GM21390 (cell line): ENCODE results near the gene DMXL2.
"Not testable (repeated sequence)": the region's sequence is repeated elsewhere in the genome, so short reads cannot be mapped to it uniquely, and the experiment has no call there.

Source experiments
- ATAC-seq: cut with Tn5 transposase; IDR thresholded peaks from one replicate; pipeline ENCODE4 v1.9.1; 2021; ENCODE audit not compliant: unreplicated experiment

The DMXL2 gene

DNA sequence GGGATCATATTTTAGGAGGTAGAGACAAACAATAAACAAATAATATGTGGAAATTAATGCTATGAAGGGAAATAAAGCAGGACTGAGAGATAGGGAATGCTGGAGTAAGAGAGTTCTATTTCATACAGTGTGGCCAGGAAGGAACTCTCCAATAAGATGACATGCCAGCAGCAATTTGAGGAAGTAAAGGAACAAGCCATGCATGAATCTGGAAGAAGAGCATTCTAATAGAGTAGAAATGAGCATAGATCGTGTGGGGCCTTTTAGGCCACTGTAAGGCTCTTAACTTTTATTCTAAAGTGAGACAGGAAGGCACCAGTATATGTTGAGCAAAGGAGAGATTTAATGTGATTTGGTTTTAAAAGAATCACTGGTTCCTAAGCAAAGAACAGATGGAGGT is 126.3 kb downstream of the DMXL2 start:
- no peak for ATAC-seq

- ATAC-seq = no peak
These were observed 127.9 kb downstream of the DMXL2 start for GRCh38 chr15:51494411-51495314.

- ATAC-seq = no peak
These were observed 128.7 kb downstream of the DMXL2 start for GRCh38 chr15:51493892-51494291.

DNA sequence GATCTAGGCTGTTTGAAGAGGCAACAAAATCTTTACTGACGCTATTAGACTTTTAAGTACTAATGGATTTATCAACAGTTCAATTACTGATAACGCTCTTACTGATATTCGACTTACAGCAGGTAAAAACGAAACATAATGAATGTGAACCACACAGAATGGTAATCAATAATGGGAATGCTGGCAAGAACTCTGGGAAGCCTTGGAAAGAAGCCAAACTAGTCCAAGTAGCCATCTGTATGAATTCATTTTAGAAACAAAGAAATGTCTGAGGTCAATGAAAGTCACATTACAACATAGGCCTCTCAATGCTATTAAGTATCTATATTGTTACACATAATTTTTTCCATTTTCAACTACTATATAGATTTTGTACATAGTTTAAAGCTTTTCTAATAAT is 130.0 kb downstream of the DMXL2 start:
- no peak for ATAC-seq

DNA sequence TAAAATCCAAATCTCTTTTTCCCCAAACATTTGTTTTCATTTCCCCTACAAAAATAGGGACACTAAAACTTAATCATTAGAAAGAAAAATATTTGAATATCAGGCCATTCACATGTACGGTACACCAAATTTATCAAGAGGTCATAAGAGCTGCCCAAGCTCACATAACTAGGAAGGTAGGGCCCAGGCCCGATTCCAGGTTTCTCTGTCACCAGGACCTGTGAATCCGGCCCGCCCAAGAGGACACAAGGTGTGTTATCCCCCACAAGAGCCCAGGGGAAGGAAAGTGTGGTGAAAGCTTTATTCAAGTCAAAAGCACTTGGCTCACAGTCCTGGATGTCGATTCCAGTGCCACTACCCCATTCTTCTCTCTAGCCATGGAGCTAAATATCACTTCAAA is 130.6 kb downstream of the DMXL2 start:
- ATAC-seq = no peak

DNA sequence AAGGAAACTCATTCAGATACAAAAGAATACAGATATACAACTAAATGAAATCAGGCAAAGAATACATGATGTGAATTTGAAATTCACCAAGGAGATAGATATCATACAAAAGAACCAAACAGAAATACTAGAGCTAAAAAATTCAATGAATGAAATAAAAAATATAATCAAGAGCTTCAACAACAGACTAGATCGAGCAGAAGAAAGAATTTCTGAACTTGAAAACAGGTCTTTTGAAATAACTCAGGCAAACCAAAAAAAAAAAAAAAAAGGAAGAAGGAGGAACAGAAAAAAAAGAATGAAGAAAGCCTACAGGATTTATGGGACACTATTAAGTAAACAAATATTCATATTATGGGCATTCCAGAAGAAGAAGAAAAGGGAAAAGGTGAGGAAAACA is 137.8 kb downstream of the DMXL2 start:
- ATAC-seq = no peak

DNA sequence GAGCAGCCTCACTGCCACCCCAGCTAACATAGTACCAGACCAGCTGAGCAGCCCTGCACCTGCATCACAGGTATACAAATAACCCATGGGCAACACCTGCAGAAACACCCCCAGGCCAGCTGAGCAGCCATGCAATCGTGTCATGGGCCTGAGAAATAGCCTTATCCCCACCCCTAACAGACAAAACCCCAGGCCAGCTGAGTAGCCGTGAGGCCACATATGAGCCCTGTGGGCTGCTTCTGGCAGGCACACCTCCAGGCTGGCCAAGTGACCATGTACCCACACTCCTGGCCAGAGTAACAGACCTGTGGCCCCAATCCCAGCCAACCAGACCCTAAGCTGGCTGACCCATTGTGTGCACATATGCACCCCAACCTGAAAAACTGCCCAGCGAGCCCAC is 138.6 kb downstream of the DMXL2 start:
- ATAC-seq = no peak

GRCh38 chr15:51483520-51483919 is 139.1 kb downstream of the DMXL2 start:
- no peak for ATAC-seq

- ATAC-seq = no peak
These were observed 146.8 kb downstream of the DMXL2 start for GRCh38 chr15:51475736-51476135.

DNA sequence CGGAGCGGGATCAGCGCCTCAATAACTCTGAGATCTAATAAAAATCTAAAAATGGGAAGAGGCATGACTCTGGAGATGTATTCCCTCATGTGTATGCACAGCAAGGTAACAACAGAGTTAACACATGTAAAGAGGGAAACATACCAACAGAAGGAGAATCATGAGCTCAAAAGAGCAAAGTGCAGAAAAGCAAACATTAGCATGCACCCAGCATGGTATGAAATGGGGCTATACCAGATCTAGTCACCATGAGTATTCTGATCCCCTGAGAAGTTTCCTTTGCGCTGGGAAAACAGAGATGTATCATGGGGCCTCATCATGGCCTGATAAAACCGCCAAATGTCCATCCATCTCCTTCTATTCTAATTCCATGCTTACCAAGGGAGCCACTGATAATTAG is 152.1 kb downstream of the DMXL2 start:
- no peak for ATAC-seq

DNA sequence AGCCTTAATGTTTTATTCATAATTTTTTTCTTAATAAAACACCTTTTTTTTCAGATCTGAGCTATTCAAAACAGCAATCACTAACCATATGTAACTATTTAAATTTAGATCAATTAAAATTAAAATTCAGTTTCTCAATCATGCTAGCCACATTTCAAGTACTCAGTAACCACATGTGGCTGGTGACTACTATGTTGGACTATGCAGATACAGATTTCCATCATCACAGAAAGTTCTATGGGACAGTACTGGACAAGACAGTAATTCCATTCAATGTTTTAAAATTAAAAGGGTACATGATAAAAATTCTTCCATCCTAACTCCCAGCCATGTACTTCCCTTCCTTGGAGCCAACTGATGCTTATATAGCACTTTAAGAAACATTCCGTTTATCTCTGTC is 161.8 kb downstream of the DMXL2 start:
- no peak for ATAC-seq

DNA sequence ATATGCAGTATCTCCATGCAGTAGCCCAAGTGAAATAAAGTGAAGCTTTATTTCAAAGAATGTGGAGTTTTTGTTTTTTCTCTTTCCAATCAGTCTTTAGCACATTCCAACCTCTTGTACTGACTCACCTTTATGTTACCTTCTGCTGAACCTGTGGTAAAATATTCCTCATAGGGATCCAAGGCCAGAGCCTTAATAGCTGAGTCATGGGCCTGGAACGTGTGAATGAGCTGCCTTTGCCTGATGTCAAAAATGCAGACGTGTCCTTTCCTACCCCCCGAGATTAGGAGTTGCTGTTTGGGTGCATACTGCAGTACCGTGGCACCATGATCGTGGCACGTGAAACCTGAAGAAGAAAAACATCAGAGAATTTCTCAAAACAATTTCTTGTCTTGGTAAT is 172.6 kb downstream of the DMXL2 start:
- no peak for ATAC-seq

GRCh38 chr15:51448622-51449399 is 173.8 kb downstream of the DMXL2 start:
- ATAC-seq = no peak

GRCh38 chr15:51447855-51448621 is 174.5 kb downstream of the DMXL2 start:
- ATAC-seq = no peak

- ATAC-seq = not testable (repeated sequence)
These were observed 176.4 kb downstream of the DMXL2 start for GRCh38 chr15:51446029-51446744.

DNA sequence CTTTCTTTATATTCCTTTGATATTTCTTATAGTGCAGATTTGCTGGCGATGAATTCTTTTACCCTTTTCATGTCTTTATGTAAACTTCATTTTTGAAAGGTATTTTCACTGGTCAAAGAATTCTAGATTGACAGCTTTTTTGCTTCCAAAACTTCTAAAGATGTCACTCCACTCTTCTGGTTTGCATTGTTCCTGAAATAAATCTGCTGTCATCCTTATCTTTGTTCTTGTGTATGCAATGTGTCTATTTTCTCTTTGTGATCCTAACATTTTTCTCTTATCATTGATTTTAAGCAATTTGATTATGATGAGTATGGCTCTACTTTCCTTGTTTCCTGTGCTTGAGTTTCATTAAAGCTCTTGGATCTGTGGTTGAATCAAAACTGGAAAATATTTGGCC is 177.8 kb downstream of the DMXL2 start:
- no peak for ATAC-seq

GRCh38 chr15:51444112-51444511 is 178.5 kb downstream of the DMXL2 start:
- ATAC-seq = no peak

DNA sequence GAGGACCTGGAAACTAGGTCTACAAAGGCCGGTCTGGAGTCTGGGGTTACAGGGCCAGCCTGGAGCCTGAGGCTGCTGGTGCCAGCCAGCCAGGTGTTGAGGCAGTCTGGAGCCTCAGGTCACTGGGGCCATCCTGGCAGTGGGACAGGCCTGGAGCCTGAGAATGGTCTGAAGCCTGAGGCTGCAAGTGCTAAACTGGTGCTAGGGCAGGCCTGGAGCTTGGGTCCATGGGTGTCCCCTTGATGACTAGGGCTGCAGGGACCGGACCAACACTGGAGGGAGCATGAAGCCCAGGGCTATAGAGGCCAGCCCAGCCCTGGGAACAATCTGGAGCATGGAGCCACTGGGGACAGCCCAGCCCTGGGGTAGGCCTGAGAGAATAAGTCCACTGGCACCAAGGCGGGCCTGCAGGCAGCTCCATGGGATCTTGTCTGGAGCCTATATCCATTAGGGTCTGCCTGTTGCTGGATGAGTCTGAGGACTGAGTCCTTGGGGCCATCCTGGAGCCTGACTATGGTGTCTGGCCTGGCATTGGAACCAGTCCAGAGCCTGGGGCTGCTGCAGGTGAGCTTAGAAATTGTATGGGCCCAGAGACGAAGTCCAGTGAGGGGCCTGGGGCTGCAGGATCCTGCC is 179.2 kb downstream of the DMXL2 start:
- no peak for ATAC-seq

DNA sequence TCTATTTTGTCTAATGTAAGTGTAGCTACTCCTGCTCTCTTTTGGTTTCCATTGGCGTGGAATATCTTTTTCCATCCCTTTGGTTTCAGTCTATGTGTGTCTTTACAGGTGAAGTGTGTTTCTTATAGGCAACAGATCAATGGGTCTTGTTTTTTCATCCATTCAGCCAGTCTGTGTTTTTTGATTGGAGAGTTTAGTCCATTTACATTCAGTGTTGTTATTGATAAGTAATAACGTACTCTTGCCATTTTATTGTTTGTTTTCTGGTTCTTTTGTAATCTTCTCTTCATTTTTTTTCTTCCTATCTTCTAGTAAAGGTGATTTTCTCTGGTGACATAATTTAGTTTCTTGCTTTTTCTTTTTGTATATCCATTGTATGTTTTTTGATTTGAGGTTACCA is 184.0 kb downstream of the DMXL2 start:
- no peak for ATAC-seq

DNA sequence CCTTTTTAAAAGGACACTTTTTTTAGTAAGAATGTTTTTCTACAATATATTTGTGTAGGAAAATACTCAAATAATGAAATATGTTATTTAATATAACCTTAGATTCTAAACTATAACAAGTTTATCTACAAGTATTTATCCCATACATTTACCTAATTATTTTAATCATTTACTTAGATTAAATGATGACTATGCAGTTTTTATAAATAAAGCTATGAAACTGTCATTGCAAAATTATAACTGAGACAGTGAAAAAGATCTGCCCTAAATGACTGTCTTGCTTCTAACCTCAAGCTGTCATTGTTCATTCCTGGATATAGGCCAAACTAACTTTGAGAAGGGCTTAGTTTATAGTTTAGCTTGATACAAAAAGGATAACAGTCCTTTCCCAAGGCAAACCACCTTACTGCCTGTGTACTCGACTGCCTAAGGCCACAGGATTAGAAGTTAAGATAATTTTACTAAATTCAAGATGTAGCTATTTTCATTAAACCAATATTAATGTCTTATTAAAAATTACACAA is 197.0 kb downstream of the DMXL2 start:
- no peak for ATAC-seq
